CD14-positive monocyte (primary cell): ENCODE results near the gene DLEC1. TPM values are rescaled to one million over a fixed set of nuclear protein-coding genes. Genes with fewer than 3 reads are reported as not detected.
A peak's percentile ranks its signal among the peaks of the same experiment; 100 is the strongest.

ENCODE experiments used
- DNase-seq, 3 donors: peaks; one replicate each; pipeline ENCODE4 v3.0.0-alpha.2; 2011 to 2022
- H2AFZ ChIP-seq: 2 replicates; pipeline ENCODE4 v1.6.0; 2012; ENCODE audit warnings: mild to moderate bottlenecking, low read depth, low read length, inconsistent platforms; ENCODE audit not compliant: insufficient read depth, poor library complexity, severe bottlenecking
- H3K27ac ChIP-seq, 2 donors: 1 replicate in 1 of 2; 2 replicates in 1 of 2; pipeline ENCODE4 v1.5.1; 2012 to 2013; ENCODE audit warnings: low read length in 2 of 2, control low read depth in 1 of 2, inconsistent platforms in 1 of 2, low read depth in 1 of 2, mild to moderate bottlenecking in 1 of 2
- H3K27me3 ChIP-seq, 2 donors: one replicate each; pipeline versions ENCODE4 v1.6.0 to v1.6.1; 2011 to 2013; ENCODE audit warnings: low read length in 2 of 2; ENCODE audit not compliant: control insufficient read depth in 2 of 2, insufficient read depth in 2 of 2
- H3K36me3 ChIP-seq, 2 donors: replicated peaks in 1 of 2; 1 replicate in 1 of 2; 2 replicates in 1 of 2; pipeline versions ENCODE4 v1.5.1 to v1.6.1; 2012 to 2013; ENCODE audit warnings: low read length in 2 of 2, control low read depth in 1 of 2, inconsistent platforms in 1 of 2, mild to moderate bottlenecking in 1 of 2; ENCODE audit not compliant: insufficient read depth in 2 of 2, control insufficient read depth in 1 of 2
- H3K4me1 ChIP-seq, 2 donors: 1 replicate in 1 of 2; 2 replicates in 1 of 2; pipeline versions ENCODE4 v1.5.1 to v1.6.1; 2012 to 2013; ENCODE audit warnings: low read length in 2 of 2, control low read depth in 1 of 2, inconsistent platforms in 1 of 2, mild to moderate bottlenecking in 1 of 2, moderate library complexity in 1 of 2; ENCODE audit not compliant: insufficient read depth in 2 of 2, control insufficient read depth in 1 of 2
- H3K4me2 ChIP-seq: replicated peaks from 2 replicates; pipeline ENCODE3; 2012; ENCODE audit warnings: low read length, moderate library complexity, mild to moderate bottlenecking; ENCODE audit not compliant: poor library complexity, severe bottlenecking; ENCODE audit errors: extremely low read depth
- H3K4me3 ChIP-seq, 3 experiments: fragments of 200-600 bp in 1 of 3; sonication (generic) in 1 of 3; replicated peaks in 1 of 3; 1 replicate in 2 of 3; 2 replicates in 1 of 3; pipeline ENCODE4 v1.5.1; 2011 to 2013; ENCODE audit warnings: low read length in 3 of 3, mild to moderate bottlenecking in 3 of 3, control low read depth in 2 of 3, low read depth in 2 of 3, inconsistent platforms in 1 of 3, moderate library complexity in 1 of 3
- H3K79me2 ChIP-seq: 2 replicates; pipeline ENCODE4 v1.6.0; 2012; ENCODE audit warnings: mild to moderate bottlenecking, control low read depth, inconsistent platforms, low read length, moderate library complexity; ENCODE audit not compliant: insufficient read depth
- H3K9ac ChIP-seq: 2 replicates; pipeline ENCODE4 v1.6.0; 2017; ENCODE audit warnings: low read length, mild to moderate bottlenecking; ENCODE audit not compliant: insufficient read depth, poor library complexity, severe bottlenecking
- H3K9me3 ChIP-seq, 2 donors: replicated peaks in 1 of 2; 1 replicate in 1 of 2; 2 replicates in 1 of 2; pipeline versions ENCODE4 v1.5.1 to v1.6.1; 2012 to 2013; ENCODE audit warnings: low read length in 2 of 2, control low read depth in 1 of 2; ENCODE audit not compliant: control insufficient read depth in 1 of 2, insufficient read depth in 1 of 2
- H4K20me1 ChIP-seq: 2 replicates; pipeline ENCODE4 v1.6.0; 2012; ENCODE audit warnings: mild to moderate bottlenecking, low read length, control low read depth, moderate library complexity; ENCODE audit not compliant: insufficient read depth
- H3K27ac Mint-ChIP-seq, 7 donors: one replicate each; pipeline ENCODE4 v1.8.0; 2020; ENCODE audit warnings: mild to moderate bottlenecking in 7 of 7, mixed read lengths in 7 of 7, moderate library complexity in 6 of 7, inconsistent platforms in 2 of 7
- H3K27me3 Mint-ChIP-seq, 3 donors: one replicate each; pipeline ENCODE4 v1.8.0; 2021 to 2022; ENCODE audit warnings: low read depth in 3 of 3, mild to moderate bottlenecking in 3 of 3, mixed read lengths in 3 of 3, moderate library complexity in 3 of 3, inconsistent platforms in 1 of 3
- H3K36me3 Mint-ChIP-seq, 2 donors: one replicate each; pipeline ENCODE4 v1.8.0; 2020; ENCODE audit warnings: mixed read lengths in 2 of 2, inconsistent platforms in 1 of 2, mild to moderate bottlenecking in 1 of 2
- H3K4me1 Mint-ChIP-seq: one replicate; pipeline ENCODE4 v1.8.0; 2020; ENCODE audit warnings: mild to moderate bottlenecking, mixed read lengths
- H3K4me3 Mint-ChIP-seq, 2 donors: one replicate each; pipeline ENCODE4 v1.8.0; 2020; ENCODE audit warnings: mild to moderate bottlenecking in 2 of 2, mixed read lengths in 2 of 2, moderate library complexity in 1 of 2
- H3K9me3 Mint-ChIP-seq, 7 donors: one replicate each; pipeline ENCODE4 v1.8.0; 2020 to 2022; ENCODE audit warnings: mixed read lengths in 7 of 7, mild to moderate bottlenecking in 6 of 7, moderate library complexity in 6 of 7, inconsistent platforms in 2 of 7
- CTCF ChIP-seq: fragments of 200-600 bp; IDR thresholded peaks from one replicate; pipeline ENCODE4 v1.8.0; 2022; ENCODE audit warnings: antibody characterized with exemption, mild to moderate bottlenecking
- WGBS: methylation state at CpG from one replicate; pipeline ENCODE4 v1.1.5; 2013; ENCODE audit warnings: missing lambda C conversion rate; ENCODE audit not compliant: insufficient coverage; 5-methylcytosine and 5-hydroxymethylcytosine counted together
- intact Hi-C, 2 donors: fragments of 100-400 bp; cut with micrococcal nuclease; formaldehyde crosslinking; loops; one replicate each; pipeline versions ENCODE4 v1.15.0 to v1.15.1; 2023
- polyA plus RNA-seq, 3 donors: library from polyadenylated mRNA; depleted of rRNA in 1 of 3; unstranded in 2 of 3; stranded (reverse) in 1 of 3; fragments of 300-500 nt in 2 of 3; fragments of >200 nt in 1 of 3; fragmentation: Illumina TruSeq in 2 of 3; gene quantifications; 1 replicate in 2 of 3; 2 replicates in 1 of 3; pipeline ENCODE4 v1.2.3, GENCODE V29; 2012 to 2021

Gene DLEC1
- polyA plus RNA-seq, 3 donors, result 0.11 to 0.81 (median 0.14) TPM

DNA sequence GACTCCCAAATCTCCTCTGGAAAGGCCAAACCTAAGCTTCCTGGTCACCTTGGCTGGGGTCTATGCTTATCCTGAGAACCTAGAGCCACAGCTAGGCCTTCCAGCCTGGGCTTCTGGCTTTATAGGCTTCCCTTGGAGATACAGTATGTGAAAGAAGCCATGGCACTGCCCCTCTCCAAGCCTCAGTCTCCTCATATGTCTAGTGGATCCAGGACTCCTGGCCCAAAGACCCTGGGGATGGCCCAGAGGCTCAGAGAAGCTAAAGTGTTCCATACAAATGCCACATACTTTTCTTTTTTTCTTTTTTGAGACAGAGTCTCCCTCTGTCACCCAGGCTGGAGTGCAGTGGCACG, 89.3 kb downstream of the DLEC1 start:
- H3K9me3 Mint-ChIP-seq, result no peaks in the 10 kb centered on the region
- no peaks in the 10 kb centered on the region for H3K27me3 Mint-ChIP-seq
- Histone ChIP-seq H3K36me3 (peaks cover 94 to 100% of the 10 kb centered on the region in 2 donors), H4K20me1 (peaks cover 98% of the 10 kb centered on the region), H3K4me2 (no peak overlapping the region), H3K27me3 (no peaks in the 10 kb centered on the region), H2AFZ (no peak overlapping the region), H3K79me2 (peaks cover 41% of the 10 kb centered on the region), H3K9ac (no peak overlapping the region), H3K27ac (no peak overlapping the region), H3K9me3 (no peaks in the 10 kb centered on the region), H3K4me3 (no peak overlapping the region), H3K4me1 (no peaks in the 10 kb centered on the region)
- H3K36me3 Mint-ChIP-seq, result peaks cover 90 to 98% of the 10 kb centered on the region in 2 donors
- no peak for TF ChIP-seq CTCF
- H3K4me1 Mint-ChIP-seq, result peaks cover 17% of the 10 kb centered on the region
- DNase-seq, result no peak
- H3K4me3 Mint-ChIP-seq, result no peak overlapping the region
- H3K27ac Mint-ChIP-seq, result peak overlapping the region in 1 of 7 donors; percentile 54
- 100% methylated on average over 1 of the region's 1 CpG for whole genome bisulfite sequencing
- intact Hi-C loops, result no loop called here

GRCh38 chr3:38129058-38129457, 90.0 kb downstream of the DLEC1 start:
- H3K9ac ChIP-seq, result no peak overlapping the region
- no peak overlapping the region for H3K4me3 ChIP-seq
- peak overlapping the region in 2 of 7 donors; percentile 30 to 74 for H3K27ac Mint-ChIP-seq
- H3K36me3 ChIP-seq, result peaks cover 96 to 100% of the 10 kb centered on the region in 2 donors
- peak overlapping the region in 1 of 2 donors; percentile 20 for H3K27ac ChIP-seq
- no peaks in the 10 kb centered on the region for H3K9me3 ChIP-seq
- intact Hi-C loops, result no loop called here
- WGBS, result 100% methylated on average over 2 of the region's 5 CpGs
- peaks cover 49% of the 10 kb centered on the region for H3K79me2 ChIP-seq
- peaks cover 93 to 98% of the 10 kb centered on the region in 2 donors for H3K36me3 Mint-ChIP-seq
- H3K9me3 Mint-ChIP-seq, result no peaks in the 10 kb centered on the region
- H3K4me1 ChIP-seq, result no peaks in the 10 kb centered on the region
- TF ChIP-seq CTCF, result no peak
- peaks cover 98% of the 10 kb centered on the region for H4K20me1 ChIP-seq
- peaks cover 25% of the 10 kb centered on the region for H3K4me1 Mint-ChIP-seq
- no peak overlapping the region for H3K4me3 Mint-ChIP-seq
- no peaks in the 10 kb centered on the region for H3K27me3 ChIP-seq
- no peak for DNase-seq
- no peaks in the 10 kb centered on the region for H3K27me3 Mint-ChIP-seq
- H2AFZ ChIP-seq, result no peak overlapping the region
- H3K4me2 ChIP-seq, result no peak overlapping the region
